Measurements from ENCODE around the gene QSER1.
A peak's percentile ranks its signal among the peaks of the same experiment; 100 is the strongest.

The QSER1 gene

GRCh38 chr11:32892355-32893092 is at the start of gene QSER1:
QSER1 (plus strand) TSS chr11:32892811; CDS start chr11:32893126, 315 bp downstream.
- Histone ChIP-seq H3K9me3 (no peaks in the 10 kb centered on the region), H3K36me3 (no peaks in the 10 kb centered on the region), H3K27me3 (no peaks in the 10 kb centered on the region), H3K4me3 (peak within 1 kb of the TSS; percentile 63 to 69), H3K4me1 (peaks cover 0 to 19% (median 5%) of the 10 kb centered on the region in 4 donors), H3K27ac (peak within 1 kb of the TSS; percentile 80 to 83)
- TF ChIP-seq, protein P1, sequence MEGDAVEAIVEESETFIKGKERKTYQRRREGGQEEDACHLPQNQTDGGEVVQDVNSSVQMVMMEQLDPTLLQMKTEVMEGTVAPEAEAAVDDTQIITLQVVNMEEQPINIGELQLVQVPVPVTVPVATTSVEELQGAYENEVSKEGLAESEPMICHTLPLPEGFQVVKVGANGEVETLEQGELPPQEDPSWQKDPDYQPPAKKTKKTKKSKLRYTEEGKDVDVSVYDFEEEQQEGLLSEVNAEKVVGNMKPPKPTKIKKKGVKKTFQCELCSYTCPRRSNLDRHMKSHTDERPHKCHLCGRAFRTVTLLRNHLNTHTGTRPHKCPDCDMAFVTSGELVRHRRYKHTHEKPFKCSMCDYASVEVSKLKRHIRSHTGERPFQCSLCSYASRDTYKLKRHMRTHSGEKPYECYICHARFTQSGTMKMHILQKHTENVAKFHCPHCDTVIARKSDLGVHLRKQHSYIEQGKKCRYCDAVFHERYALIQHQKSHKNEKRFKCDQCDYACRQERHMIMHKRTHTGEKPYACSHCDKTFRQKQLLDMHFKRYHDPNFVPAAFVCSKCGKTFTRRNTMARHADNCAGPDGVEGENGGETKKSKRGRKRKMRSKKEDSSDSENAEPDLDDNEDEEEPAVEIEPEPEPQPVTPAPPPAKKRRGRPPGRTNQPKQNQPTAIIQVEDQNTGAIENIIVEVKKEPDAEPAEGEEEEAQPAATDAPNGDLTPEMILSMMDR (IDR thresholded peaks at IDR 0.05) = no peak
- peak; percentile 72 to 82 for DNase-seq
- intact Hi-C loops (cut with DNase I; ENCODE audit: low total_unique reads) = no loop called here

DNA sequence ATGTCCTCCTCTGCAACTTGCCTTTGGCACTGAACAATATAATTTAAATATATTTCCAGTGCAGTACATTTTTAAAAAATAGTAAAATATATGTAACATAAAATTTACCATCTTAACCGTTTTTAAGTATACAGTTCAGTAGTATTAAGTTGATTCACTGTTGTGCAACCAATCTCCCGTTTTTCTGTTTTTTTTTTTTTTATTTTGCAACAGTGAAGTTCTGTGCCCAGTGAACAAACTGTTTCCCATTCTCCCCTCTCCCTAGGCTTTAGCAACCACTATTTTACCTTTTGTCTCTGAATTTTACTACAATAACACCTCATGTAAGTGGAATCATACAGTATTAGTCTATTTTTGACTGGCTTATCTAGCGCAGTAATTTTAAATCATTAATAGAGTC is 49.1 kb upstream of the QSER1 start:
- Histone ChIP-seq H3K27me3 (no peaks in the 10 kb centered on the region), H3K36me3 (no peaks in the 10 kb centered on the region), H3K4me3 (no peak overlapping the region), H3K4me1 (no peaks in the 10 kb centered on the region), H3K9me3 (no peaks in the 10 kb centered on the region), H3K27ac (no peak overlapping the region)
- intact Hi-C loops (cut with DNase I; ENCODE audit: low total_unique reads) = no loop called here
- no peak for DNase-seq
- TF ChIP-seq, protein P1 (IDR thresholded peaks at IDR 0.05) = no peak

DNA sequence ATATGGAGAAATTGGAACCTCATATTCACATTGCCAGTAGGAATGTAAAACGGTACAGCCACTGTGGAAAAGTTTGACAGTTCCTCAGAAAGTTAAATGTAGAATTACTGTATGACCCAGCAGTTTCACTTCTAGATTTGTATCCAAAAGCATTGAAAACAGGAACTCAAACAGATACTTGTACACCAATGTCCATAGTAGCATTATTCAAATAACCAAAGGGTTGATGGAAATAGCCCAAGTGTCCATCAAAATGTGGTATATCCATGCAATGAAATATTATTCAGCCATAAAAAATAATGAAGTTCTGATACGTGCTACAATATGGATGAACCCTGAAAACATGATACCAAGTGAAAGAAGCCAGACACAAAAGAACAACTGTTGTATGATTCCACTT is 45.1 kb upstream of the QSER1 start:
- TF ChIP-seq, protein P1 (IDR thresholded peaks at IDR 0.05) = no peak
- Histone ChIP-seq H3K4me3 (no peak overlapping the region), H3K4me1 (no peaks in the 10 kb centered on the region), H3K9me3 (no peaks in the 10 kb centered on the region), H3K27ac (no peak overlapping the region), H3K36me3 (no peaks in the 10 kb centered on the region), H3K27me3 (no peaks in the 10 kb centered on the region)
- no peak for DNase-seq
- intact Hi-C loops (cut with DNase I; ENCODE audit: low total_unique reads) = no loop called here

- intact Hi-C loops (cut with DNase I; ENCODE audit: low total_unique reads) = no loop called here
- H3K27me3 ChIP-seq = no peaks in the 10 kb centered on the region
- no peak overlapping the region for H3K4me3 ChIP-seq
- TF ChIP-seq, protein P1 (IDR thresholded peaks at IDR 0.05) = no peak
- no peak for DNase-seq
- no peaks in the 10 kb centered on the region for H3K4me1 ChIP-seq
- H3K9me3 ChIP-seq = no peaks in the 10 kb centered on the region
- no peak overlapping the region for H3K27ac ChIP-seq
- no peaks in the 10 kb centered on the region for H3K36me3 ChIP-seq
These were observed 42.9 kb upstream of the QSER1 start for GRCh38 chr11:32849761-32850160.

GRCh38 chr11:32851251-32851650 is 41.4 kb upstream of the QSER1 start:
- TF ChIP-seq, protein P1 (IDR thresholded peaks at IDR 0.05) = no peak
- intact Hi-C loops (cut with DNase I; ENCODE audit: low total_unique reads) = no loop called here
- no peak for DNase-seq

More at GRCh38 chr11:32851251-32851650, 41.4 kb upstream of the QSER1 start:
- H3K27ac ChIP-seq = no peak overlapping the region
- no peaks in the 10 kb centered on the region for H3K36me3 ChIP-seq
- no peaks in the 10 kb centered on the region for H3K4me1 ChIP-seq
- no peaks in the 10 kb centered on the region for H3K27me3 ChIP-seq
- H3K9me3 ChIP-seq = no peaks in the 10 kb centered on the region
- no peak overlapping the region for H3K4me3 ChIP-seq

Data from tibial artery (tissue), 4 donors.